Measurements from ENCODE around the gene KCNH1. TPM values are rescaled to one million over a fixed set of nuclear protein-coding genes. Genes with fewer than 3 reads are reported as not detected.

The KCNH1 gene
- total and polyA plus RNA-seq, 2 experiments from 2014 or later: 0.28 TPM; not detected in 1

GRCh38 chr1:211092955-211093354 is 41.0 kb downstream of the KCNH1 start (continued):
- no peak for TF ChIP-seq REST (IDR thresholded peaks at IDR 0.05; ENCODE audit: unreplicated experiment)
- no peak for TF ChIP-seq EZH2 (IDR thresholded peaks at IDR 0.05; ENCODE audit: low read depth, unreplicated experiment)
- no peak for TF ChIP-seq EZH2phosphoT487 (IDR thresholded peaks at IDR 0.05; ENCODE audit: unreplicated experiment)
- TF ChIP-seq NANOG (IDR thresholded peaks at IDR 0.05; ENCODE audit: borderline replicate concordance): no peak
- TF ChIP-seq CREB1 (CRISPR knock-in tag; IDR thresholded peaks at IDR 0.05; ENCODE audit: low read depth): no peak
- TF ChIP-seq ZNF114 (CRISPR knock-in tag; IDR thresholded peaks at IDR 0.05): no peak
- TF ChIP-seq POLR2AphosphoS5 (IDR thresholded peaks at IDR 0.05; ENCODE audit: low read depth): no peak
- no peak for TF ChIP-seq ETS1 (IDR thresholded peaks at IDR 0.05)
- TF ChIP-seq JUNB (IDR thresholded peaks at IDR 0.05; ENCODE audit: unreplicated experiment): no peak
- no peak for TF ChIP-seq STAT1 (IDR thresholded peaks at IDR 0.05; ENCODE audit: unreplicated experiment)

- H2AFZ ChIP-seq: no peak overlapping the region
- no peak overlapping the region for H3K27ac ChIP-seq (ENCODE audit: low read depth)
- no peak overlapping the region for H3K4me3 ChIP-seq
- Mint-ChIP-seq H3K4me1 (no peaks in the 10 kb centered on the region), H3K36me3 (ENCODE audit: low read depth) (no peaks in the 10 kb centered on the region), H3K27ac (no peak overlapping the region), H3K27me3 (ENCODE audit: insufficient read depth, low read depth, poor library complexity) (no peaks in the 10 kb centered on the region), H3K4me3 (no peak overlapping the region), H3K9me3 (peaks cover 9% of the 10 kb centered on the region; the same call in 2 of the 3 replicates)
- 0 out of 2 replicates have a peak, but pooled peaks cover 3% of the 10 kb centered on the region for H3K9me2 ChIP-seq (ENCODE audit: insufficient read depth)
- H3K27me3 ChIP-seq (ENCODE audit: insufficient read depth): no peaks in the 10 kb centered on the region
- no peak overlapping the region for H3K4me2 ChIP-seq
- no peaks in the 10 kb centered on the region for H4K20me1 ChIP-seq (replicated peaks; ENCODE audit: insufficient read depth)
- no peaks in the 10 kb centered on the region for H3F3A ChIP-seq (replicated peaks; ENCODE audit: low read depth)
- ATAC-seq (no peak), DNase-seq (ENCODE audit: low spot score) (no peak)
- no peaks in the 10 kb centered on the region for H3K36me3 ChIP-seq (ENCODE audit: insufficient read depth)
- no peaks in the 10 kb centered on the region for H3K4me1 ChIP-seq (ENCODE audit: insufficient read depth)
- H3K79me2 ChIP-seq (replicated peaks; ENCODE audit: insufficient read depth): no peaks in the 10 kb centered on the region
- TF ChIP-seq STAT1 (IDR thresholded peaks at IDR 0.05; ENCODE audit: unreplicated experiment) (no peak), ZNF331 (CRISPR knock-in tag; IDR thresholded peaks at IDR 0.05; ENCODE audit: low read depth) (no peak), ETS1 (IDR thresholded peaks at IDR 0.05) (no peak), POLR2AphosphoS5 (IDR thresholded peaks at IDR 0.05; ENCODE audit: low read depth) (no peak)
Measured at GRCh38 chr1:211091867-211092266, 42.1 kb downstream of the KCNH1 start.

Data from GM23338 (cell line).